SK-N-SH (cell line): ENCODE measurements around the gene TCFL5.

Source experiments
- EZH2phosphoT487 ChIP-seq: fragments of 200-600 bp; sonication (generic); IDR thresholded peaks from 2 replicates; pipeline ENCODE4 v1.6.1; 2017; ENCODE audit warnings: low read depth, mixed run types, mild to moderate bottlenecking, antibody characterized with exemption, moderate library complexity, borderline replicate concordance
- MAX ChIP-seq: IDR thresholded peaks from 2 replicates; pipeline ENCODE4 v1.4.0; 2012; ENCODE audit warnings: low read depth
- PBX3 ChIP-seq: IDR thresholded peaks from 2 replicates; pipeline ENCODE4; 2012
- RAD21 ChIP-seq: IDR thresholded peaks from 2 replicates; pipeline ENCODE4 v1.6.1; 2012; ENCODE audit warnings: mild to moderate bottlenecking, low read length
- USF1 ChIP-seq: IDR thresholded peaks from 2 replicates; pipeline ENCODE4 v1.4.0; 2012; ENCODE audit warnings: low read depth, borderline replicate concordance
- ZBTB33 ChIP-seq: IDR thresholded peaks from 2 replicates; pipeline ENCODE4 v1.4.0; 2012; ENCODE audit warnings: low read depth, borderline replicate concordance

- TF ChIP-seq USF1 (no peak), RAD21 (no peak), MAX (no peak), ZBTB33 (no peak), PBX3 (no peak), EZH2phosphoT487 (no peak)
Observed at GRCh38 chr20:62850333-62850974, 11.2 kb downstream of the TCFL5 start.
